NCI-H1417 treated with DMSO at 0.1 percent for 48 hours (cell line): ENCODE data around the gene DNAI7.

Experiments
- DNase-seq: peaks from one replicate; lab custom pipeline; 2025; lab: John Stamatoyannopoulos, UW

Gene DNAI7

GRCh38 chr12:25195056-25195971 is at the start of gene DNAI7, which contains the start of gene ETFRF1:
Gene DNAI7, minus strand, starts transcription at chr12:25195160. Its CDS starts 82 bp downstream, at chr12:25195078.
Gene ETFRF1, plus strand, starts transcription at chr12:25195237. Its CDS starts 8,720 bp downstream, at chr12:25203957.
- peak; percentile 90 for DNase-seq

GRCh38 chr12:25243680-25243990 is 48.7 kb upstream of the DNAI7 start:
- no peak for DNase-seq

- no peak for DNase-seq
Observed at GRCh38 chr12:25242981-25243679, 48.2 kb upstream of the DNAI7 start.

- peak; percentile 30 for DNase-seq
Observed at GRCh38 chr12:25241167-25242020, 46.4 kb upstream of the DNAI7 start.

GRCh38 chr12:25236626-25237025 is 41.7 kb upstream of the DNAI7 start:
- DNase-seq = no peak

- DNase-seq = no peak
Observed at GRCh38 chr12:25236190-25236589, 41.2 kb upstream of the DNAI7 start.

GRCh38 chr12:25213338-25213737 is 18.4 kb upstream of the DNAI7 start:
- no peak for DNase-seq

- no peak for DNase-seq
Observed at GRCh38 chr12:25208554-25208953, 13.6 kb upstream of the DNAI7 start.

- DNase-seq = no peak
Observed at GRCh38 chr12:25207846-25208245, 12.9 kb upstream of the DNAI7 start.

- no peak for DNase-seq
Observed at GRCh38 chr12:25207411-25207810, 12.5 kb upstream of the DNAI7 start.

- DNase-seq = no peak
Observed at GRCh38 chr12:25202137-25202536, 7.2 kb upstream of the DNAI7 start.

- no peak for DNase-seq
Observed at GRCh38 chr12:25200703-25201102, 5.7 kb upstream of the DNAI7 start.

GRCh38 chr12:25197608-25198007 is 2.6 kb upstream of the DNAI7 start:
- no peak for DNase-seq

GRCh38 chr12:25194722-25195055 is 271 bp downstream of the DNAI7 start:
- DNase-seq = no peak

- DNase-seq = no peak
Observed at GRCh38 chr12:25194214-25194613, 746 bp downstream of the DNAI7 start.

GRCh38 chr12:25190793-25191192 is 4.2 kb downstream of the DNAI7 start:
- DNase-seq = no peak

- DNase-seq = no peak
Observed at GRCh38 chr12:25189656-25190055, 5.3 kb downstream of the DNAI7 start.

- no peak for DNase-seq
Observed at GRCh38 chr12:25187781-25188180, 7.2 kb downstream of the DNAI7 start.

GRCh38 chr12:25186788-25187402 is 8.1 kb downstream of the DNAI7 start:
- no peak for DNase-seq

- no peak for DNase-seq
Observed at GRCh38 chr12:25186038-25186787, 8.7 kb downstream of the DNAI7 start.

- DNase-seq = no peak
Observed at GRCh38 chr12:25184132-25184531, 10.8 kb downstream of the DNAI7 start.
